H1 (cell line): Measurements from ENCODE around the gene MICALL1.

Experiments used
- BACH1 ChIP-seq: IDR thresholded peaks from 2 replicates; pipeline ENCODE4 v1.6.1; 2012; ENCODE audit warnings: low read length, improper control_type of control experiment
- BCL11A ChIP-seq, 2 experiments: IDR thresholded peaks; one replicate each; pipeline ENCODE4 v1.6.1; 2011; ENCODE audit warnings: low read depth in 2 of 2, low read length in 2 of 2, mild to moderate bottlenecking in 2 of 2
- MAFK ChIP-seq: IDR thresholded peaks from 2 replicates; pipeline ENCODE4 v1.6.1; 2012; ENCODE audit warnings: low read depth, mild to moderate bottlenecking, improper control_type of control experiment, low read length
- RAD21 ChIP-seq, 2 experiments: IDR thresholded peaks in 1 of 2; conservative IDR thresholded peaks in 1 of 2; 2 replicates each; pipeline ENCODE4 v1.6.1; 2011; ENCODE audit warnings: low read depth in 2 of 2, low read length in 2 of 2, improper control_type of control experiment in 1 of 2, inconsistent platforms in 1 of 2, mild to moderate bottlenecking in 1 of 2, moderate library complexity in 1 of 2
- RFX5 ChIP-seq: IDR thresholded peaks from 2 replicates; pipeline ENCODE4 v1.6.1; 2011; ENCODE audit warnings: low read depth, low read length, improper control_type of control experiment, borderline replicate concordance
- SUZ12 ChIP-seq: fragments of 200-600 bp; sonication (generic); IDR thresholded peaks from 2 replicates; pipeline ENCODE4 v1.6.1; 2012; ENCODE audit warnings: mild to moderate bottlenecking, inconsistent platforms, low read length, moderate library complexity, mixed read lengths
- TCF12 ChIP-seq: IDR thresholded peaks from 2 replicates; pipeline ENCODE4 v1.6.1; 2011; ENCODE audit warnings: low read depth, mild to moderate bottlenecking, low read length
- TF ChIP-seq, protein P1 (sequence below), 3 experiments: IDR thresholded peaks; 1 replicate in 2 of 3; 2 replicates in 1 of 3; pipeline versions ENCODE4 v1.5.1 to v1.6.1; 2011; ENCODE audit warnings: low read length in 3 of 3, mild to moderate bottlenecking in 3 of 3, inconsistent platforms in 2 of 3, low read depth in 1 of 3, moderate library complexity in 1 of 3; ENCODE audit not compliant: insufficient read depth in 1 of 3; ENCODE audit errors: control extremely low read depth in 1 of 3

DNA sequence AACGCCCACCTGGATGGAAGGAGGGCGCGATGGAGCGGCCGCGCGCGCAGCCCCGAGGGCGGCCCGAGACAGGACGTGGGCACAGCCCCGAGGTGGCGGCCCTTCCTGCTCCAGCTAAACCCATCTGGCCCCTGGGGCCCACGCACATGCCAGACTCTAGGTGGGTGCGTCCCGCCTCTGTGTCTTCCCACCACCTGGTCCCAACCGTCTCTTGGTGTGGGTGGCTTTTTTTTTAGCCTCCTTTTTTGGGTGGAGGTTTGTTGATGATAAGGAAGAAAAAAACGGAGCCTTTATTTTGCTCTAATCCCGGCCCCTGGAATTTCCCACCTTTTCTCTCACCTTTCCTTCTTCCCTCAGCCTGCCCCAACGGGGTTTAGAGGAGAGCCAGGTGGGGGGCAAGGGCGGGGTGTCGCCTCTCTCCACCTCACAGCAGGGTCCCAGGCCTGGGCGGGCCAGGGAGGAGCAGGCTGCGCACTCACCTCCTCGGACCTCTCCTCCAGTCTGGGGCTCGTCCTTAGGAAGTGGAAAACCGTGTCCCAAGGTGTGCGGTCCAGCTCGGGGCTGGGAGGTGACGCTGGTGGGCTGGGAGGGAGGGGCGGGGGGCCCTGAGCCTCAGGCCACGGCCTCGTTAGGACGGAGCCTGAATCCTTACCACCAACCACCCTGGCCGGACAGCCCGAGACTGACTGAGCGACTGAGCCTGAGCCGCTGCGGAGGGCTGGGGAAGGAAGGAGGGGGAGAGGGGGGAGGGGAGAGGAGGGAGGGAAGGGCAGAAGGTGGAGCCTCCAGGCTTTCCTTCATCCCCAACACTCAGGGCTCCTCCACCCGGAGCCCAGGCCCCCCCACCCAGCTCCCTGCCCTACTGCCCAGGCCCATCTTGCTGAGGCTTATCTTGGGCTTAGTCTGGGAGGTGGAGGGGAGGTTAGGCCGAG, 78.0 kb downstream of the MICALL1 start, which contains the start of gene SOX10:
- TF ChIP-seq, protein P1, sequence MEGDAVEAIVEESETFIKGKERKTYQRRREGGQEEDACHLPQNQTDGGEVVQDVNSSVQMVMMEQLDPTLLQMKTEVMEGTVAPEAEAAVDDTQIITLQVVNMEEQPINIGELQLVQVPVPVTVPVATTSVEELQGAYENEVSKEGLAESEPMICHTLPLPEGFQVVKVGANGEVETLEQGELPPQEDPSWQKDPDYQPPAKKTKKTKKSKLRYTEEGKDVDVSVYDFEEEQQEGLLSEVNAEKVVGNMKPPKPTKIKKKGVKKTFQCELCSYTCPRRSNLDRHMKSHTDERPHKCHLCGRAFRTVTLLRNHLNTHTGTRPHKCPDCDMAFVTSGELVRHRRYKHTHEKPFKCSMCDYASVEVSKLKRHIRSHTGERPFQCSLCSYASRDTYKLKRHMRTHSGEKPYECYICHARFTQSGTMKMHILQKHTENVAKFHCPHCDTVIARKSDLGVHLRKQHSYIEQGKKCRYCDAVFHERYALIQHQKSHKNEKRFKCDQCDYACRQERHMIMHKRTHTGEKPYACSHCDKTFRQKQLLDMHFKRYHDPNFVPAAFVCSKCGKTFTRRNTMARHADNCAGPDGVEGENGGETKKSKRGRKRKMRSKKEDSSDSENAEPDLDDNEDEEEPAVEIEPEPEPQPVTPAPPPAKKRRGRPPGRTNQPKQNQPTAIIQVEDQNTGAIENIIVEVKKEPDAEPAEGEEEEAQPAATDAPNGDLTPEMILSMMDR (IDR thresholded peaks at IDR 0.05; ENCODE audit: control extremely low read depth in 1 of 3, insufficient read depth in 1 of 3, low read depth in 1 of 3, low read length in 3 of 3) = no peak
- TF ChIP-seq TCF12 (no peak), BCL11A (IDR thresholded peaks at IDR 0.05; ENCODE audit: low read depth in 2 of 2, low read length in 2 of 2) (no peak), RAD21 (IDR thresholded peaks at IDR 0.05 in 1 of 2, conservative IDR thresholded peaks at IDR 0.05 in 1 of 2; ENCODE audit: low read depth in 2 of 2, low read length in 2 of 2) (no peak), MAFK (no peak), BACH1 (no peak), SUZ12 (peak; percentile 20; the same call in 1 of the 2 replicates), RFX5 (no peak)
